Left ventricle myocardium inferior (tissue), 1 donor: ENCODE measurements around the gene RBM4. TPM values are rescaled to one million over a fixed set of nuclear protein-coding genes. Genes with fewer than 3 reads are reported as not detected.
A peak's percentile ranks its signal among the peaks of the same experiment; 100 is the strongest.

Experiments
- DNase-seq: peaks from one replicate; pipeline ENCODE4 v3.0.0-alpha.2; 2020
- H3K27ac ChIP-seq: fragments of 200-600 bp; replicated peaks from 2 replicates; pipeline ENCODE4 v1.8.0; 2021
- H3K27me3 ChIP-seq: fragments of 200-600 bp; 2 replicates; pipeline ENCODE4 v1.8.0; 2021; ENCODE audit warnings: low read depth
- H3K36me3 ChIP-seq: fragments of 200-600 bp; 2 replicates; pipeline ENCODE4 v1.8.0; 2021
- H3K4me1 ChIP-seq: fragments of 200-600 bp; 2 replicates; pipeline ENCODE4 v1.8.0; 2021
- H3K4me3 ChIP-seq: fragments of 200-600 bp; 2 replicates; pipeline ENCODE4 v1.8.0; 2021; ENCODE audit warnings: mild to moderate bottlenecking, moderate library complexity
- H3K9me3 ChIP-seq: fragments of 200-600 bp; replicated peaks from 2 replicates; pipeline ENCODE4 v1.8.0; 2021
- intact Hi-C: fragments of 100-400 bp; cut with micrococcal nuclease; formaldehyde crosslinking; loops from one replicate; pipeline ENCODE4 v1.11.0; 2022
- total RNA-seq: library from RNA; stranded (reverse); fragmentation: NEBNext Ultra II Directional; extraction: Animal tissue kit (Norgen Biotek cat#: 25700); gene quantifications from one replicate; pipeline ENCODE4 v1.2.1, GENCODE V29; 2021
- TF ChIP-seq, protein P1 (sequence below): fragments of 200-600 bp; IDR thresholded peaks from 2 replicates; pipeline ENCODE4 v1.8.0; 2021; ENCODE audit warnings: antibody characterized with exemption, mild to moderate bottlenecking, borderline replicate concordance
- donor health status: DM: no; HTN: yes; CAD: no; lungs with severe emphysema.

RBM4 gene
- total RNA-seq, 1 donor from 2014 or later: 57.1 TPM

DNA sequence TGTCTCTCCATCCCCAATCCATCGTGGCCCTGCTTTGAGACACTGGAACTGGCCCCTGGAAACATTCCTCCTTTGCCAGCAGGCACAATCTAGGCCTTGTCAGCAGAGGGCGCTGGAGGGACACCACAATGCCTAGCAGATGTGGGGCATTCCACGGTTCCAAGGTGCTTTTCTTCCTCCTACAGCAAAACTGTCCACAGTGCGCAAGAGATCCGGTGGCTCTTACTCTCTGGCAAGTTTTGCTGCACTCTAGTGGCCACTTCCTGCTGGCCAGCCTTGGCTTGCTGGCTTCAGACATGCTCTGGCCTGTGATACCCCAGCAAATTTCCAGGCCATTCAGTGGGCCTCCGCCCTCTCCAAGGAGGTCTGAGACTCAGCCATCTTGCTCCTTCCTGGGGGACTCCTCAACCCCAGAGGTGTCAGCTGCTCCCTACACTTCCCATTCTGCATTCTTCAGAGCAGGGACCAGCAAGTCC is 56.3 kb downstream of the RBM4 start:
- intact Hi-C loops: loop anchor here (2.0 kb wide), 1 partner anchor 140 kb away; no protein-coding TSS in a partner anchor
- H3K36me3 ChIP-seq: no peaks in the 10 kb centered on the region

More for the DNA sequence above, 56.3 kb downstream of the RBM4 start:
- DNase-seq: peak; percentile 81
- peaks cover 8% of the 10 kb centered on the region for H3K4me1 ChIP-seq
- H3K27me3 ChIP-seq: no peaks in the 10 kb centered on the region
- H3K27ac ChIP-seq: no peak overlapping the region
- peaks cover 9% of the 10 kb centered on the region for H3K9me3 ChIP-seq
- TF ChIP-seq, protein P1, sequence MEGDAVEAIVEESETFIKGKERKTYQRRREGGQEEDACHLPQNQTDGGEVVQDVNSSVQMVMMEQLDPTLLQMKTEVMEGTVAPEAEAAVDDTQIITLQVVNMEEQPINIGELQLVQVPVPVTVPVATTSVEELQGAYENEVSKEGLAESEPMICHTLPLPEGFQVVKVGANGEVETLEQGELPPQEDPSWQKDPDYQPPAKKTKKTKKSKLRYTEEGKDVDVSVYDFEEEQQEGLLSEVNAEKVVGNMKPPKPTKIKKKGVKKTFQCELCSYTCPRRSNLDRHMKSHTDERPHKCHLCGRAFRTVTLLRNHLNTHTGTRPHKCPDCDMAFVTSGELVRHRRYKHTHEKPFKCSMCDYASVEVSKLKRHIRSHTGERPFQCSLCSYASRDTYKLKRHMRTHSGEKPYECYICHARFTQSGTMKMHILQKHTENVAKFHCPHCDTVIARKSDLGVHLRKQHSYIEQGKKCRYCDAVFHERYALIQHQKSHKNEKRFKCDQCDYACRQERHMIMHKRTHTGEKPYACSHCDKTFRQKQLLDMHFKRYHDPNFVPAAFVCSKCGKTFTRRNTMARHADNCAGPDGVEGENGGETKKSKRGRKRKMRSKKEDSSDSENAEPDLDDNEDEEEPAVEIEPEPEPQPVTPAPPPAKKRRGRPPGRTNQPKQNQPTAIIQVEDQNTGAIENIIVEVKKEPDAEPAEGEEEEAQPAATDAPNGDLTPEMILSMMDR: peak; percentile 92
- H3K4me3 ChIP-seq: no peak overlapping the region

Other genes with a start within 250 kb of the RBM4 start
- gene NPAS4, start 217.7 kb upstream of the RBM4 start, total RNA-seq: not detected
- gene MRPL11, start 199.9 kb upstream of the RBM4 start, total RNA-seq: 53.8 TPM
- gene PELI3, start 171.8 kb upstream of the RBM4 start, total RNA-seq: 7.3 TPM
- gene DPP3, start 158.3 kb upstream of the RBM4 start, total RNA-seq: 13.6 TPM
- 16.9 TPM for gene BBS1, start 128.1 kb upstream of the RBM4 start, total RNA-seq
- gene ZDHHC24, start 92.7 kb upstream of the RBM4 start, total RNA-seq: 5.2 TPM
- gene ACTN3, start 91.8 kb upstream of the RBM4 start, total RNA-seq: not detected
- 48.6 TPM for gene CTSF, start 70.1 kb upstream of the RBM4 start, total RNA-seq
- gene CCDC87, start 45.6 kb upstream of the RBM4 start, total RNA-seq: 0.41 TPM
- 25.3 TPM for gene CCS, start 45.5 kb upstream of the RBM4 start, total RNA-seq
- gene RBM14, start 22.1 kb upstream of the RBM4 start, total RNA-seq: 37.9 TPM
- gene RBM4B, start 39.2 kb downstream of the RBM4 start, total RNA-seq: 11.8 TPM
- gene SPTBN2, start 90.5 kb downstream of the RBM4 start, total RNA-seq: 0.77 TPM
- gene RCE1, start 204.7 kb downstream of the RBM4 start, total RNA-seq: 5.1 TPM
- gene LRFN4, start 218.4 kb downstream of the RBM4 start, total RNA-seq: 13.5 TPM